Measurements from ENCODE around the gene RETREG2. TPM values are rescaled to one million over a fixed set of nuclear protein-coding genes. Genes with fewer than 3 reads are reported as not detected.
A peak's percentile ranks its signal among the peaks of the same experiment; 100 is the strongest.

Gene RETREG2
- total RNA-seq, 4 donors from 2014 or later: 49.8 to 63.7 (median 57.6) TPM

- Histone ChIP-seq H3K4me3 (peak overlapping the region; percentile 67 to 78), H3K36me3 (peaks cover 0 to 59% of the 10 kb centered on the region in 2 donors), H3K27me3 (no peaks in the 10 kb centered on the region), H3K9me3 (no peaks in the 10 kb centered on the region), H3K27ac (peak overlapping the region; percentile 77 to 96 (median 96)), H3K4me1 (peaks cover 0 to 40% (median 19%) of the 10 kb centered on the region in 3 donors)
- no peak for TF ChIP-seq POLR2A (IDR thresholded peaks at IDR 0.05)
- no peak for TF ChIP-seq EP300 (IDR thresholded peaks at IDR 0.05)
- TF ChIP-seq POLR2AphosphoS5 (IDR thresholded peaks at IDR 0.05): no peak
- no peak for TF ChIP-seq CTCF (IDR thresholded peaks at IDR 0.05)
- ATAC-seq: peak; percentile 14
- no CpG with 5 or more reads among the region's 19 CpGs for WGBS, 2 donors (ENCODE audit: low coverage in 1 of 2)
Measured at GRCh38 chr2:219228911-219229304, 50.8 kb downstream of the RETREG2 start.

- peak; percentile 99 for ATAC-seq
- Histone ChIP-seq H3K4me1 (peaks cover 0 to 40% (median 19%) of the 10 kb centered on the region in 3 donors), H3K36me3 (peaks cover 0 to 59% of the 10 kb centered on the region in 2 donors), H3K27ac (peak within 1 kb of the TSS; percentile 77 to 96 (median 96)), H3K27me3 (no peaks in the 10 kb centered on the region), H3K9me3 (no peaks in the 10 kb centered on the region), H3K4me3 (peak within 1 kb of the TSS; percentile 67 to 78)
- peak; percentile 69 to 81 for TF ChIP-seq POLR2A (IDR thresholded peaks at IDR 0.05)
- peak; percentile 98 for TF ChIP-seq POLR2AphosphoS5 (IDR thresholded peaks at IDR 0.05)
- peak in 2 of 4 experiments; percentile 14 to 21 for TF ChIP-seq CTCF (IDR thresholded peaks at IDR 0.05)
- no peak for TF ChIP-seq EP300 (IDR thresholded peaks at IDR 0.05)
- WGBS, 2 donors (ENCODE audit: low coverage in 1 of 2): 4% methylated on average over 11 of the region's 80 CpGs; no CpG with 5 or more reads in 1 of the 2 donors
Measured at GRCh38 chr2:219229305-219230058, 51.4 kb downstream of the RETREG2 start, which contains the start of the genes ANKZF1 and ATG9A. TSS of gene ANKZF1 (plus strand) at chr2:219229806. CDS start at chr2:219230258, 452 bp downstream. TSS of gene ATG9A (minus strand) at chr2:219229636. CDS start at chr2:219228024, 1,612 bp downstream.

- H3K4me3 ChIP-seq: peak overlapping the region; percentile 67 to 78
- H3K36me3 ChIP-seq: peaks cover 0 to 59% of the 10 kb centered on the region in 2 donors
- no peak for TF ChIP-seq POLR2AphosphoS5 (IDR thresholded peaks at IDR 0.05)
- TF ChIP-seq EP300 (IDR thresholded peaks at IDR 0.05): no peak
- TF ChIP-seq CTCF (IDR thresholded peaks at IDR 0.05): no peak
- TF ChIP-seq POLR2A (IDR thresholded peaks at IDR 0.05): no peak
- WGBS, 2 donors (ENCODE audit: low coverage in 1 of 2): 0% methylated on average over 2 to 3 of the region's 24 CpGs
- ATAC-seq: peak; percentile 12
- H3K9me3 ChIP-seq: no peaks in the 10 kb centered on the region
- peak overlapping the region; percentile 70 to 96 (median 96) for H3K27ac ChIP-seq
- peaks cover 0 to 40% (median 19%) of the 10 kb centered on the region in 3 donors for H3K4me1 ChIP-seq
- H3K27me3 ChIP-seq: no peaks in the 10 kb centered on the region
Measured at GRCh38 chr2:219230059-219230540, 52.0 kb downstream of the RETREG2 start.

GRCh38 chr2:219234331-219234730 is 56.3 kb downstream of the RETREG2 start:
- Histone ChIP-seq H3K9me3 (no peaks in the 10 kb centered on the region), H3K36me3 (peaks cover 0 to 78% of the 10 kb centered on the region in 2 donors)

More at GRCh38 chr2:219234331-219234730, 56.3 kb downstream of the RETREG2 start:
- peaks cover 0 to 20% (median 6%) of the 10 kb centered on the region in 3 donors for H3K4me1 ChIP-seq
- no peak overlapping the region for H3K4me3 ChIP-seq
- 76 to 79% methylated on average over 3 of the region's 3 CpGs for WGBS, 2 donors (ENCODE audit: low coverage in 1 of 2)
- ATAC-seq: no peak
- H3K27ac ChIP-seq: no peak overlapping the region
- TF ChIP-seq CTCF (IDR thresholded peaks at IDR 0.05): no peak
- TF ChIP-seq POLR2AphosphoS5 (IDR thresholded peaks at IDR 0.05): no peak
- TF ChIP-seq EP300 (IDR thresholded peaks at IDR 0.05): no peak
- no peak for TF ChIP-seq POLR2A (IDR thresholded peaks at IDR 0.05)
- H3K27me3 ChIP-seq: no peaks in the 10 kb centered on the region

Other genes with a start within 250 kb of the RETREG2 start
- gene CDK5R2, start 218.6 kb upstream of the RETREG2 start, total RNA-seq: under 1 TPM in 2 of 4 donors, not detected in 2; 0.27 to 0.35 TPM
- gene FEV, start 193.1 kb upstream of the RETREG2 start, total RNA-seq: not detected
- gene CRYBA2, start 184.9 kb upstream of the RETREG2 start, total RNA-seq: not detected
- gene CFAP65, start 136.8 kb upstream of the RETREG2 start, total RNA-seq: not detected
- gene IHH, start 117.4 kb upstream of the RETREG2 start, total RNA-seq: under 1 TPM in 1 of 4 donors, not detected in 3; 0.23 TPM
- 10 to 100 TPM; 12.8 to 25.5 (median 17.4) TPM for gene NHEJ1, start 17.5 kb upstream of the RETREG2 start, total RNA-seq
- 1 to 10 TPM in 1 of 4 donors, under 1 TPM in 2, not detected in 1; 0.23 to 1.1 (median 0.27) TPM for gene SLC23A3, start 8.2 kb upstream of the RETREG2 start, total RNA-seq
- gene CNPPD1, start 1.4 kb upstream of the RETREG2 start, total RNA-seq: 10 to 100 TPM; 50.6 to 82.0 (median 66.0) TPM
- 10 to 100 TPM; 34.7 to 44.5 (median 37.6) TPM for gene ZFAND2B, start 28.5 kb downstream of the RETREG2 start, total RNA-seq
- gene ABCB6, start 40.7 kb downstream of the RETREG2 start, total RNA-seq: 10 to 100 TPM; 11.4 to 19.6 (median 16.8) TPM
- gene ATG9A, start 51.4 kb downstream of the RETREG2 start, total RNA-seq: 10 to 100 TPM; 39.8 to 82.6 (median 47.0) TPM
- 10 to 100 TPM; 24.3 to 48.4 (median 25.1) TPM for gene ANKZF1, start 51.5 kb downstream of the RETREG2 start, total RNA-seq
- gene GLB1L, start 67.2 kb downstream of the RETREG2 start, total RNA-seq: 1 to 10 TPM; 5.9 to 9.7 (median 6.6) TPM
- 10 to 100 TPM; 10.2 to 14.0 (median 11.6) TPM for gene STK16, start 67.2 kb downstream of the RETREG2 start, total RNA-seq
- not detected for gene TUBA4B, start 75.0 kb downstream of the RETREG2 start, total RNA-seq
- 10 to 100 TPM; 33.2 to 89.3 (median 56.2) TPM for gene TUBA4A, start 75.6 kb downstream of the RETREG2 start, total RNA-seq
- gene DNAJB2, start 101.1 kb downstream of the RETREG2 start, total RNA-seq: 10 to 100 TPM; 45.3 to 76.1 (median 54.9) TPM
- 1 to 10 TPM in 2 of 4 donors, under 1 TPM in 1, not detected in 1; 0.58 to 3.0 (median 1.9) TPM for gene PTPRN, start 131.1 kb downstream of the RETREG2 start, total RNA-seq
- not detected for gene RESP18, start 154.5 kb downstream of the RETREG2 start, total RNA-seq
- gene DNPEP, start 209.6 kb downstream of the RETREG2 start, total RNA-seq: 10 to 100 TPM; 37.8 to 76.9 (median 59.2) TPM
- over 10,000 TPM; 10,852 to 31,720 (median 15,007) TPM for gene DES, start 240.1 kb downstream of the RETREG2 start, total RNA-seq